Muscle layer of duodenum (tissue), 2 donors: ENCODE measurements around the gene PTAR1.

Source experiments
- H3K27ac ChIP-seq: one replicate; pipeline ENCODE4 v1.7.0; 2013; ENCODE audit warnings: mild to moderate bottlenecking, low read length
- H3K27me3 ChIP-seq: one replicate; pipeline ENCODE4 v1.7.0; 2013; ENCODE audit warnings: low read depth, mild to moderate bottlenecking, control low read depth, low read length
- H3K36me3 ChIP-seq, 2 donors: one replicate each; pipeline ENCODE4 v1.7.0; 2013; ENCODE audit warnings: low read length in 2 of 2, control low read depth in 1 of 2, mild to moderate bottlenecking in 1 of 2; ENCODE audit not compliant: insufficient read depth in 2 of 2, control insufficient read depth in 1 of 2
- H3K4me1 ChIP-seq, 2 donors: one replicate each; pipeline ENCODE4 v1.7.0; 2013; ENCODE audit warnings: low read length in 2 of 2, mild to moderate bottlenecking in 2 of 2, control low read depth in 1 of 2, moderate library complexity in 1 of 2; ENCODE audit not compliant: insufficient read depth in 2 of 2, control insufficient read depth in 1 of 2
- H3K4me3 ChIP-seq, 2 donors: one replicate each; pipeline ENCODE4 v1.7.0; 2013; ENCODE audit warnings: low read length in 2 of 2, low read depth in 1 of 2, mild to moderate bottlenecking in 1 of 2
- H3K9me3 ChIP-seq, 2 donors: one replicate each; pipeline ENCODE4 v1.7.0; 2013; ENCODE audit warnings: low read length in 2 of 2, control low read depth in 1 of 2, mild to moderate bottlenecking in 1 of 2; ENCODE audit not compliant: control insufficient read depth in 1 of 2
- donor health status: healthy.

Gene PTAR1

DNA sequence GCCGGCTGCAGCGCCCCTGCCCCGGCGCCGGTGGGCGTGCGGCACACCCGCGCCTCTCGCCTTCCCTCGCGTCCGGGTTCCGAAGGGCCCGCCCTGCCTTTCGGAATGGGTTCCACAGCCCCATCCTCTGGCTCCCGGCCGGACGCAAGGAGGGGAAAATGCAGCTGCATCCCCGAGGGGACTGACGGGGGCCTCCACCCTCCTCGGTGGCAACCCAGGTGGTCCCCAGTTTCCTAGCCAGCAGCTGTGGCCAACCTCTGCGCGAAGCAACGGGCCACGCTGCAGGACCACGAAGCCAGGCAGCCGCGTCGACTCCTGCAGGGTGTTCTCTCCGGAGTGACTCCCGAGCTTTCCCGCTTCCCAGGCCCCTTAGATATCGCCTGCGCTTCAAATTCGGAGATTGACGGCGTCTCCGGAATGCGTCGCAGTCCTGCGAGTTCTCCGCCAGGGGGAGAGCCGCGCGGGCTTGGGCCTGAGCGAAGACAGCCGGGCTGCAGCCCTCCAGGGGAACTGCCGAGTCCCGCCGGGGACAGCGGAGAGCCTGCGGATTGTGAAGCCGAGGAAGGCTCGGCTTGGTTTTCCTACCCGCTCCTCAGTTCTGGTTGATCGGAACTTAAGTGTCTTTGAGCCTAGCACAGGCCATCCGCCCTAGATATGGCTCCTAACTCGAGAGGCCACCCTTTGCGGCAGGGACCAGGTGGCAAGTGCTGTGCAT lies 87.1 kb downstream of the PTAR1 start:
- Histone ChIP-seq H3K27me3 (no peaks in the 10 kb centered on the region), H3K36me3 (no peaks in the 10 kb centered on the region), H3K9me3 (no peaks in the 10 kb centered on the region), H3K4me1 (peaks cover 0 to 19% of the 10 kb centered on the region in 2 donors), H3K27ac (no peak overlapping the region), H3K4me3 (peak overlapping the region; percentile 67 to 91)

DNA sequence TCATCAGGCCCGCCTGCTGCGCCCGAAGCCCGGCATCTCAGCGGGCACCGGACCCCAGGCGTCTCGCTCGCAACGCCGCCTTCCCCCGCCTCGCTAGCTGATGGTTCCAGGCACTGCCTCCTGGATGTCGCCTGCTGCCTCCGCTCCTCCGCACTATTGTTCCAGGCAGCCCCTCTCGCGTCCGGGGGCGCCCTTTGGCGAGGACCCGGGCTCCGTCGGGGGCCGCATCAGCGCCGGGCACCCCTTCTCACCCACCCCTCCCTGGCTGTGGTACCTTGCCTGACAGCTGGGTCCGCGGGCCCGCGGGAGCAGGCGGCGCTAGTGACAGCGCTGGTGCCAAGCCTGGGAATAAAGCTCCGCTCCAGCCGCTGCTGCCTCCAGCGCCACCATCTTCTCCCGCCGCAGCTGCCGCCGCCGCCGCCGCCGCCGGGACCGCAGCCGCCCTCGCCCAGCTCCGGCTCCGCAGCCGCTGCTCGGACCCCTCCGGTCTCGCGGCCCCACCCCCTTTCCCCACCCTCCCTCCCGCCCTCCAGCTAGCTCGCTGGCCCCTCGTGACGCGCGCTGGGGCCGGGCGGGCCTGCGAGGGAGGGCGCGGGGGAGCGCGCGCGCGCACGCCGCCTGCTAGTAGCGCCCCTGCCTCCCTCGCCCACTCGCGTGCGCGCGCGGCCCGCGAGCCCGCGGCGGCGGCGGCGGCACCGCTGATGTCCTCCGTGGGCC lies 87.8 kb downstream of the PTAR1 start, which contains the start of gene APBA1:
APBA1 (minus strand) TSS at position 493 of the 717 bp plus-strand sequence.
- Histone ChIP-seq H3K9me3 (no peaks in the 10 kb centered on the region), H3K4me3 (peak within 1 kb of the TSS; percentile 67 to 91), H3K27ac (no peak within 1 kb of the TSS), H3K36me3 (no peaks in the 10 kb centered on the region), H3K27me3 (no peaks in the 10 kb centered on the region), H3K4me1 (peaks cover 0 to 19% of the 10 kb centered on the region in 2 donors)

DNA sequence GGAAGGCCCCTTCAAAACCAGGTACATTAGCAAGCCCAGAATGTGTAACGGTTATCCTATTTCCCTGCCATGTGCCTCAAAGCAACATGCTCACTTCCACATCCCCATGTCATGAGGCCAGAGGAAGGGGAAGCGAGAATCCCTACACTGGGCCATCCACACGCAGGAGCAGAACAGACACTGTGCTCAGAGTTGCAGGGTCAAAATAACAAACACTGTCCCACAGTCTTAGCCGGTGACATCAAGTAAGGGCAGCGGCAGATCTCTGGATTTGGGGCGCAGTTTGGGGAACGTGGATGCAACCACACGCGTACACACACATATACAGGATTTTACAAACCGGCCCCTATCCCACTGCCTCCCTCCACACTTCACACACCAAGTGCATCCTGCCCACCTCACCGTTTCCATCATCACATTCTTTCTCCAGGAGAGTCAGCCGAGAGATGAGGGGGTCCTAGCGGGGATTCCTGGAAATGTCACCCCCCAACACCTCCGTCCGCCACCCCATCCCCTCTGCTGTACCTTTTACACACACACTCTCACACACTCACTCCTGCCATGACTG lies 88.4 kb downstream of the PTAR1 start:
- Histone ChIP-seq H3K27ac (no peak overlapping the region), H3K9me3 (no peaks in the 10 kb centered on the region), H3K36me3 (no peaks in the 10 kb centered on the region), H3K4me1 (peaks cover 0 to 19% of the 10 kb centered on the region in 2 donors), H3K27me3 (no peaks in the 10 kb centered on the region), H3K4me3 (peak overlapping the region; percentile 41 to 83)

DNA sequence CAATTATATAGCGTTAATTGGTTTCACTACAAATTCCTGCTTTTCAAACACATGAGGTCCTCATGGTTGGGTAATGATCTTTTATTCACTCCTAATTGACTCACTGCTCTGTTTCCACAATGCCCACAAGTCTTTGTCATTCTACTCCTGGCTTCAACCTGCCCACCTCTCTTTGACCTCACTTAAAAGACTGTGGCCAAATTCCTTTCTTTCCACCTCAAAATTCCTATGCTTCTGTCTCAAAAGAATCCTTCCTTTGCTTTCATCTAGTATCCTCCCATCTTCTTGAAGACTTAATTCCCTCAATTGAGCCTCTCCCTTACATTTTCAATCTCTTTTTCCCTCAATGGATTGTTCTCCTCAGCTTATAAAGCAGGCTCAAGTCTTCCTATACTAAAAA lies 92.5 kb downstream of the PTAR1 start:
- no peaks in the 10 kb centered on the region for H3K9me3 ChIP-seq
- no peak overlapping the region for H3K4me3 ChIP-seq
- no peaks in the 10 kb centered on the region for H3K36me3 ChIP-seq
- H3K27me3 ChIP-seq: no peaks in the 10 kb centered on the region
- H3K4me1 ChIP-seq: peaks cover 0 to 12% of the 10 kb centered on the region in 2 donors
- no peak overlapping the region for H3K27ac ChIP-seq

DNA sequence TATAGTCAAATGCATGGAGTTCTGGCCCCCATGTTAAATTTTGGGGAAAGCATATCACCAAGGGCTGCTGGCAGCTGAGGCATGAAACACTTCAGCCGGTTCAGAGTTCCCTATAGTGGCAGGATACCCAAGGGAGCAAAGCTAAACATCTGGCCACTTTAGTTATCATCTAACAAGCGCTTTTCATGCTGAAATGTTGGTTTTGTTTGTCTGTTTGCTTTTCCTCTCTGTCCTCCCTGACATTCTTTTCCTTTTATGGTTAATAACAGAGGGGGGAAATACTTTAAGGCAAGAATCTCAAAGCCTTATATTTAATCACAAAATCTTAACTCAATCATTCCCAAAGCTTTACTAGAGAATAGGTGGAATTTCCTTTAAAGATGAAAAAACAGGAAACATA lies 99.5 kb downstream of the PTAR1 start:
- no peaks in the 10 kb centered on the region for H3K36me3 ChIP-seq
- no peaks in the 10 kb centered on the region for H3K9me3 ChIP-seq
- H3K4me1 ChIP-seq: no peaks in the 10 kb centered on the region
- H3K27me3 ChIP-seq: no peaks in the 10 kb centered on the region
- no peak overlapping the region for H3K4me3 ChIP-seq
- H3K27ac ChIP-seq: no peak overlapping the region
